Measurements from ENCODE around the gene IYD. TPM values are rescaled to one million over a fixed set of nuclear protein-coding genes. Genes with fewer than 3 reads are reported as not detected.

Gene IYD
- total and polyA plus RNA-seq, 9 of the 15 experiments (the other 6 are each of a cell fraction or from before 2014, with no cell fraction given) = not detected

GRCh38 chr6:150377211-150377781 is 8.5 kb downstream of the IYD start:
- Histone ChIP-seq H3K9me1 (ENCODE audit: control insufficient read depth, insufficient read depth, low read length) (no peaks in the 10 kb centered on the region), H3K9me3 (replicated peaks; ENCODE audit: control insufficient read depth, insufficient read depth, low read depth, low read length) (no peaks in the 10 kb centered on the region), H4K20me1 (replicated peaks; ENCODE audit: control insufficient read depth, insufficient read depth, low read length) (no peaks in the 10 kb centered on the region), H3K4me1 (replicated peaks in 1 of 2; ENCODE audit: control insufficient read depth in 2 of 2, insufficient read depth in 2 of 2, low read length in 2 of 2) (peaks cover 0 to 3% of the 10 kb centered on the region in 2 experiments; a peak in 2 of 5 replicates), H3K4me3 (no peak overlapping the region), H3K9ac (ENCODE audit: insufficient read depth in 1 of 2, low read depth in 2 of 2, low read length in 2 of 2) (no peak overlapping the region), H3K27ac (ENCODE audit: extremely low read depth, low read depth, low read length) (no peak overlapping the region), H2AFZ (ENCODE audit: low read depth, low read length) (no peak overlapping the region), H3K79me2 (ENCODE audit: control insufficient read depth, insufficient read depth, low read length) (no peaks in the 10 kb centered on the region), H3K36me3 (ENCODE audit: control insufficient read depth, insufficient read depth, low read length) (no peaks in the 10 kb centered on the region), H3K27me3 (ENCODE audit: control insufficient read depth in 2 of 2, insufficient read depth in 2 of 2, low read length in 2 of 2) (peaks cover 6 to 19% of the 10 kb centered on the region in 2 experiments; a peak in 3 of 5 replicates), H3K4me2 (ENCODE audit: insufficient read depth, low read length) (no peak overlapping the region; the same call in 1 of the 2 replicates)
- ATAC-seq (peak; percentile 76), FAIRE-seq (peak; percentile 77), DNase-seq (ENCODE audit: extremely low read depth in 1 of 4, low spot score in 3 of 4) (peak in 1 of 4 experiments; percentile 11)
- WGBS (ENCODE audit: insufficient coverage, low coverage, missing lambda C conversion rate) = under 1% methylated on average over 4 of the region's 4 CpGs
- intact Hi-C loops (cut with micrococcal nuclease) = no loop called here
- no TSS peak for BruUV-seq (replicated peaks)
- POLR2A ChIA-PET = interaction anchor here (0.7 to 1.3 kb wide), 2 partner anchors 13 to 437 kb away, joined by 3 to 4 read pairs; no protein-coding TSS in a partner anchor
- in situ Hi-C loops (cut with MboI) = no loop called here
- CTCF ChIA-PET (ENCODE audit: low intra/inter-chr PET ratio) = no interaction called here
- no peak for TF ChIP-seq ZFX (CRISPR knock-in tag; IDR thresholded peaks at IDR 0.05)
- no peak for TF ChIP-seq BCLAF1 (IDR thresholded peaks at IDR 0.05; ENCODE audit: borderline replicate concordance in 1 of 2, control insufficient read depth in 1 of 2, low read depth in 2 of 2, low read length in 1 of 2)
- TF ChIP-seq HNRNPH1 (optimal IDR thresholded peaks at IDR 0.05; ENCODE audit: low read depth, low read length) = no peak
- TF ChIP-seq ZNF75A (CRISPR knock-in tag; IDR thresholded peaks at IDR 0.05) = no peak
- TF ChIP-seq NFE2L1 (tag; IDR thresholded peaks at IDR 0.05; ENCODE audit: borderline replicate concordance, low read depth) = peak; percentile 76
- TF ChIP-seq TFAM (CRISPR knock-in tag; conservative IDR thresholded peaks at IDR 0.05) = no peak
- TF ChIP-seq ATF7 (IDR thresholded peaks at IDR 0.05) = no peak
- no peak for TF ChIP-seq ZNF407 (IDR thresholded peaks at IDR 0.05; ENCODE audit: low read depth)
- TF ChIP-seq RBM22 (IDR thresholded peaks at IDR 0.05; ENCODE audit: low read depth, low read length, poor library complexity, severe bottlenecking) = no peak
- peak; percentile 95 for TF ChIP-seq C11orf30 (IDR thresholded peaks at IDR 0.05; ENCODE audit: low read depth)

Measured in K562 (cell line).